ENCODE data around the gene TAP2.

DNA sequence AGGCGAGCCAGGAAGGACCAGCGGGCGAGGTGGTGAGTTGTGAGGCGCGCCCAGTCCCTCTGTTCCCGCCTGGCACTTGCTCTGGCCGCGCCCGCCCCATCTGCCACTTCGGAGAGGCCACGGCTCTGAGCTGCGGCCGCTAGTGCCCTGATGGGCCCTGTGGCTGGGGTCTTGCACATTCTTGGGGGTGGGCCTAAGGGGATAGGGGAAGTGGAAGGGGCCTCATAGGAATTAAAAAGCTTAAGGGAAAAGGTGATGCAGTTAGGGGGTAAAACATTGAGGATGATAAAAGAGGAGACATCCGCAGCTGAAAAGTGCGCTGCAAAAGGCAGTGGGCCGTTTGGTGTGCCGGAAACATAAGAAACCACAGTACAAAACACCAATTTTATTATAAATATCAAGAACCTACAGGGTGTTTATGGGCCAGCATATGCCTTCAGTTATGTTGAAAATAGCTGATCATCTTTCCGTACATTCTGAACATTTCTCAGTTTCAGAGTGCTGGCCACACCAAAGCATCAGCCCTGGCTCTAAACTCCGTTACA is 6.4 kb upstream of the TAP2 start:
- TF ChIP-seq, protein P1, sequence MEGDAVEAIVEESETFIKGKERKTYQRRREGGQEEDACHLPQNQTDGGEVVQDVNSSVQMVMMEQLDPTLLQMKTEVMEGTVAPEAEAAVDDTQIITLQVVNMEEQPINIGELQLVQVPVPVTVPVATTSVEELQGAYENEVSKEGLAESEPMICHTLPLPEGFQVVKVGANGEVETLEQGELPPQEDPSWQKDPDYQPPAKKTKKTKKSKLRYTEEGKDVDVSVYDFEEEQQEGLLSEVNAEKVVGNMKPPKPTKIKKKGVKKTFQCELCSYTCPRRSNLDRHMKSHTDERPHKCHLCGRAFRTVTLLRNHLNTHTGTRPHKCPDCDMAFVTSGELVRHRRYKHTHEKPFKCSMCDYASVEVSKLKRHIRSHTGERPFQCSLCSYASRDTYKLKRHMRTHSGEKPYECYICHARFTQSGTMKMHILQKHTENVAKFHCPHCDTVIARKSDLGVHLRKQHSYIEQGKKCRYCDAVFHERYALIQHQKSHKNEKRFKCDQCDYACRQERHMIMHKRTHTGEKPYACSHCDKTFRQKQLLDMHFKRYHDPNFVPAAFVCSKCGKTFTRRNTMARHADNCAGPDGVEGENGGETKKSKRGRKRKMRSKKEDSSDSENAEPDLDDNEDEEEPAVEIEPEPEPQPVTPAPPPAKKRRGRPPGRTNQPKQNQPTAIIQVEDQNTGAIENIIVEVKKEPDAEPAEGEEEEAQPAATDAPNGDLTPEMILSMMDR (IDR thresholded peaks at IDR 0.05; ENCODE audit: insufficient read depth, low read length, poor library complexity, severe bottlenecking), result no peak
- no peak for TF ChIP-seq EZH2phosphoT487 (conservative IDR thresholded peaks at IDR 0.05; ENCODE audit: low read length)

Data from SU-DHL-6 (cell line).